Colon (tissue), 2 donors: ENCODE results near the gene MT1E.

Experiments
- FAIRE-seq: peaks from 2 replicates; lab custom pipeline; 2012; peaks lifted over from hg19 to GRCh38; lab: Jason Lieb, UNC
- donor health status: control.
- donor health status: control.

Gene MT1E

DNA sequence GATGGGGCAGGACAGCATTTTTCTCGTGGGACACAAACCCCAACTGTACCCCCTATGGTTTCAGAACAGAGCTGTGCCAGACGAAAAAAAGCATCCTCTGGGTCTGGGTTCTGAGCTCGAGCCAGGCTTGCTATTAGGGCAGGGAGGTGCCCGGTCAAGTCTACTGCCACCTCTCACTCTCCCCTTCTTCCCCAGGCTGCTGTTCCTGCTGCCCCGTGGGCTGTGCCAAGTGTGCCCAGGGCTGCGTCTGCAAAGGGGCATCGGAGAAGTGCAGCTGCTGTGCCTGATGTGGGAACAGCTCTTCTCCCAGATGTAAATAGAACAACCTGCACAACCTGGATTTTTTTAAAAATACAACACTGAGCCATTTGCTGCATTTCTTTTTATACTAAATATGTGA, 1.1 kb downstream of the MT1E start:
- no peak for FAIRE-seq

DNA sequence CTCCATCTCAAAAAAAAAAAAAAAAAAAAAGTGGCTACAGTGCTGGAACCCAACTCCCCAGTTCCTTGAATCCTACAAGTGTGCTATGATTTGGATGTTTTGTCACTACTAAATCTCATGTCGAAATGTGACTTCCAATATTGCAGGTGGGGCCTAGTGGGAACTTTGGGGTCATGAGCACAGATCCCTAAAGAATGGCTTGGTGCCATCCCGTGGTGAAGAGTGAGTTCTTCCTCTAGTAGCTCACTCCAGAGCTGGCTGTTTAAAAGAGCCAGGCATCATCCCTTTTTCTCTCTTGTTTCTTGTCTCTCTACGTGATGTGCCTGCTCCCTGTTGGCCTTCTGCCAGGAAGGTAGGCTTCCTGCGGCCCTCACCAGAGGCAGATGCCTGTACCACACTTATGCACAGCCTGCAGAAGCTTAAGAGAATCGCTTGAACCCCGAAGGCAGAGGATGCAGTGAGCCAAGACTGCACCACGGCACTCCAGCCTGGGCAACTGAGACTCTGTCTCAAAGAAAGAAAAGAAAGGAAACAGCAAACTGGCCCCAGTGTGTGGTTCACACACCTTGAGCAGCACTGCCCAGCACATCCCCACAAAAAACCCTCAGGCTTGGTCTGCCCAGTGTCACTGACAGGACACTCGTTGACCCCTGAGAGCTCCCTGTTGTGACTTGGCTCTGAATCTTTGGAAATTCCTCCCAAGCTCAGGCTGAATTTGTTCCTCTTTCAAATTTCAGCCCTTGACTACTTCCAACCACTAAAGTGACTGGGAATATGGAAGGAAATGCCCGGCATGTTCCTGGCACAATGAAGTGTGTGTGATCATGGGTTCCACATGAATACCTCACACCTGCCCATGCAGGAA, 3.1 kb downstream of the MT1E start:
- no peak for FAIRE-seq

DNA sequence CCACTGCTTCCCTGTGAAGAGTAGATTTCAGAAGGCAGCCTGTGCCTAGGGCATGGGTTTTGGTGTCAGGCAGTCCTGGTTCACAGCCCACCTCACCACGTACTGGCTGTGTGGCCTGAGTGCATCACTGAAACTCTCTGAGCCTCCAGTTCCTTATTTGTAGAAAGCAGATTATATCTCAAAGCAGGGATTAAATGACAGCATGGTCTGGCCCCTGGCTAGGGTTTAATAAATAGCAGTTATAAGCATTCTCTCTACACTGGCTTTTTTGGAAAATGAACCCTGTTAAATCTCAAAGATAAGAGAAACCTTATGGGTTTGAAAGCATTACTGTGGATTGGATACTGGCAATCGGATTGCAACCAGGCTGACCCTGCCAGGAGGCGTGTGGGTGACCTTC, 4.0 kb downstream of the MT1E start:
- no peak for FAIRE-seq

DNA sequence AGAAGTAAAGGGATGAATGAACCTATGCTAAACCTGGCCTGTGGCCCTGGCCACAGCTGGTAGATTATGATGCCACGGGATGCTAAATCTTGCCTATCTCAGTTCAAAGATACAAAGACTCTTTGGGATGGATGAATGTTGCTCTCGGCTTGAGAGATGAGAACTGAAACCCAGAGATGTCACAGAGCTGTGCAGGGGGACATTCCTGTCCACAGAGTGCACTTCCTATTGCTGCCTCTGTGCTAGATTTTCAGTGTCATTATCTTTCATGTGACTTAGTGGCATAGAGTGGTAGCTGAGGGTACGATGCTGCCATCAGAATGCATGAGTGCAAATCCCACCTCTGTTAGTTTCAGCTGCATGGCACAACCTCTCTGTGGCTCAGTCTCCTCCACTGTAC, 4.6 kb downstream of the MT1E start:
- FAIRE-seq: no peak

DNA sequence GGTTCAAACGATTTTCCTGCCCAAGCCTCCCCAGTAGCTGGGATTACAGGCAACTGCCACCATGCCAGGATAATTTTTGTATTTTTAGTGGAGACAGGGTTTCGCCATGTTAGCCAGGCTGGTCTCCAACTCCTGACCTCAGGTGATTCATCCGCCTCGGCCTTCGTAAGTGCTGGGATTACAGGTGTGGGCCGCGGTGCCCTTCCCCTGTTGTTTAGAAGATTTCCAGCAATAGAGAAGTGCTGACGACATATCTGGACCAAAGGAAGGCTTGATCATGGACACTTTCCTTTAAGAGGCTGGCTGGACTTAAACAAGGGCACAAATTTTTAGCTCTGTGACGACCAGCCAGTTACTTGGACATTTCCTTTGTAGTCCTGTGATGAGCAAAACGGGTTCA, 5.6 kb downstream of the MT1E start:
- FAIRE-seq: no peak

DNA sequence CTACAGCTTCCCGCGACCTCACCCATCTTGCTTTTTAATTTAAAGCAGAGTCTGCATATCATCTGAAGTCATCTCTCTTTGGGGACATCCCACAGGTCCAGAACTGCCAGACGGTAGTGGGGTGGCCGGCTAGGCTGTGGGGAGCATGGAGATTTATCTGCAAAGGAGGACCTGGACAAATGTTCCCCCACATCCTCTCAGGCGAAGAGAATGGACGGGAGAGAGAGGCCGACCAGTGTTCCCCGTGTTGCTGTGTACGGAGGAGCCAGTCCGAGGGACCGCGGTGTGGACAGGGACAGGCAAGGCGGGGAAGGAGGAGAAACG, 6.2 kb downstream of the MT1E start:
- FAIRE-seq: no peak

DNA sequence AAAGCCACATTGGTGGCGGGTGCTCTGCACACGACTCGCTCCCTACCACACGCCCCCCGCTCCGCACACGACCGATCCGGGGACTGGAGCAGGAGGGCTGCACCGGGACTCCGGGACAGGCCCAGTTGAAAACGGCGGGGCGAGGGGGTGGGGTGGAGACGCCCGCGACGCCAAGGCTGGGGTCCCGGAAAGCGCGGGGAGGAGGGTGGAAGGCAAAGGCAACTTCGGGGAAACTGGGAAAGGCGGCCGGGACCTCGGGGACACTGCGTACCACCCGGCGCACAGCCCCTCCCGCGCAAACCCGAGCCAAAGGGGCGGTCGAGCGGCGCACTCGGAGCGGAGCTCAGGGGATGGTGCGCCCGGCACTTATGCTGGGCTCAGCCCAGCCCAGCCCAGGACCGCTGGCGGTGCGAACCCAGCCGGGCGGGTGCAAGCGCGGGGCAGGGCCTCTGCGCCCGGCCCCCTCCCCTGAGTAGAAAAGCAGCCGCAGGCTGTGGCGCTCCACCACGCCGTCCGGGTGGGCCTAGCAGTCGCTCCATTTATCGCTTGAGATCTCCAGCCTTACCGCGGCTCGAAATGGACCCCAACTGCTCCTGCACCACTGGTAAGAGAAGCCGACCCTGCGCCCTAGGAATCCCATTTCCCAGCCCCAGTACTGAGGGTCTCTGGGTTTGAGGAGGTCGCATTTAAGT, 6.7 kb downstream of the MT1E start, which contains the start of gene MT1M:
TSS of gene MT1M (plus strand) at position 504 of the 692 bp plus-strand sequence. CDS start at position 577, 73 bp downstream.
- no peak for FAIRE-seq

DNA sequence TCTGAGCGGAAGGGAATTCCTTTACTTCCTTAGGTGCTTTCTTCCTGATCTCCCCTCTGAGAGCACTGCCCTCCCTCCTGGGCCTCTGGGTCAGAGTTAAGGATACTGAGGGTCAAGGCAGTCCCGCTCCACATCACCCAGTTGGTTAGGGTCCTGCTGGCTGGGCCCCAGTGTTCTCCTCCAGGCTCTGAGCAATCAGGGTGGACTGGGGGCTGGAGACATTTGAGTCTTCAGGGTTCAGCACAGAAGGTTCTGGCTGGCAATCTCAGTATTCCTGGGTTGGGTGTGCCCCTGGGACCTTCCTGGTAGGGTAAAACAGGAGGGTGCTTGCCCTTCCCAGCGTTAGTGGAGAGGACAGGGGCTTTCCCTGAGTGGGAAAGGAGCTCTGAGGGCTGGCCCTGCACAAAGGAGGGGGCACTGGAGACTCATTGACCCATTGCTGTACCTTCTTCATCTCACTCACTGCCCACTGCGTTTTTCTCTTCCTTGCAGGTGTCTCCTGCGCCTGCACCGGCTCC, 7.3 kb downstream of the MT1E start:
- FAIRE-seq: no peak

DNA sequence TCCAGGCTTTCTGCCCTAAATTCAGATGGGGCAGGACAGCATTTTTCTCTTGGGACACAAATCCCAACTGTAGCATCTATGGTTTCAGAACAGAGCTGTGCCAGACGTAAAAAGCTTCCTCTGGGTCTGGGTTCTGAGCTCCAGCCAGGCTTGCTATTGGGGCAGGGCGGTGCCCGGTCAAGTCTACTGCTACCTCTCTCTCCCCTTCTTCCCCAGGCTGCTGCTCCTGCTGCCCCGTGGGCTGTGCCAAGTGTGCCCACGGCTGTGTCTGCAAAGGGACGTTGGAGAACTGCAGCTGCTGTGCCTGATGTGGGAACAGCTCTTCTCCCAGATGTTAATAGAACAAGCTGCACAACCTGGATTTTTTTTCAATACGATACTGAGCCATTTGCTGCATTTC, 8.0 kb downstream of the MT1E start:
- FAIRE-seq: no peak

DNA sequence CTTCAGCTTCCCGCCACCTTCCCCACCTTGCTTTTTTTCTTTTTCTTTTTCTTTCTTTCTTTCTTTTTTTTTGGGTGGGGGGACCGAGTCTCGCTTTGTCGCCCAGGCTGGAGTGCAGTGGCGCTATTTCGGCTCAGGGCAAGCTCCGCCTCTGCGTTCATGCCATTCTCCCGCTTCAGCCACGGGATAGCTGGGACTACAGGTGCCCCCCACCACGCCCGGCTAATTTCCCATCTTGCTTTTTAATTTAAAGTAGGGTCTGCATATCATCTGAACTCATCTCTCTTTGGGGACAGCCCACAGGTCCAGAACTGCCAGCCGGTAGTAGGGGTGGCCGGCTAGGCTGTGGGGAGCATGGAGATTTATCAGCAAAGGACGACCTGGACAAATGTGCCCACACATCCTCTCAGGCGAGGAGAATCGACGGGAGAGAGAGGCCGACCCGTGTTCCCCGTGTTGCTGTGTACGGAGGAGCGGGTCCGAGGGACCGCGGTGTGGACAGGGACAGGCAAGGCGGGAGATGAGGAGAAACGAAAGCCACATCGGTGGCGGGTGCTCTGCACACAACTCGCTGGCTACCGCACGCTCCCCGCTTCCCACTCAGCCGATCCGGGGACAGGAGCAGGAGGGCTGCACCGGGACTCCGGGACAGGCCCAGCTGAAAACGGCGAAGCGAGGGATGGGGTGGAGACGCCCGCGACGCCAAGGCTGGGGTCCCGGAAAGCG, 9.3 kb downstream of the MT1E start:
- FAIRE-seq: no peak

DNA sequence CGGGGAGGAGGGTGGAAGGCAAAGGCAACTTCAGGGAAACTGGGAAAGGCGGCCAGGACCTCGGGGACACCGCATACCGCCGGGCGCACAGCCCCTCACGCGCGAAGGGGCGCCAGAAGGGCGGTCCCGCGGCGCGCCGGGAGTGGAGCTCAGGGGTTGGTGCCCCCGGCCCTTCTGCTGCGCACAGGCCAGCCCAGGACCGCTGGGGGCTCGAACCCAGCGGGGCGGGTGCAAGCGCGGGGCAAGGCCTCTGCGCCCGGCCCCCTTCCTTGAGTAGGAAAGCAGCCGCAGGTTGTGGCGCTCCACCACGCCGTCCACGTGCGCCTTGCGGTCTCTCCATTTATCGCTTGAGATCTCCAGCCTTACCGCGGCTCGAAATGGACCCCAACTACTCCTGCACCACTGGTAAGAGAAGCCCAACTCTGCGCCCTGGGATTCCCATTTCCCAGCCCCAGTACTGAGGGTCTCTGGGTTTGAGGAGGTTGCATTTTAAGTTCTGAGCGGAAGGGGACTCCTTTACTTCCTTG, 9.9 kb downstream of the MT1E start:
- FAIRE-seq: no peak

DNA sequence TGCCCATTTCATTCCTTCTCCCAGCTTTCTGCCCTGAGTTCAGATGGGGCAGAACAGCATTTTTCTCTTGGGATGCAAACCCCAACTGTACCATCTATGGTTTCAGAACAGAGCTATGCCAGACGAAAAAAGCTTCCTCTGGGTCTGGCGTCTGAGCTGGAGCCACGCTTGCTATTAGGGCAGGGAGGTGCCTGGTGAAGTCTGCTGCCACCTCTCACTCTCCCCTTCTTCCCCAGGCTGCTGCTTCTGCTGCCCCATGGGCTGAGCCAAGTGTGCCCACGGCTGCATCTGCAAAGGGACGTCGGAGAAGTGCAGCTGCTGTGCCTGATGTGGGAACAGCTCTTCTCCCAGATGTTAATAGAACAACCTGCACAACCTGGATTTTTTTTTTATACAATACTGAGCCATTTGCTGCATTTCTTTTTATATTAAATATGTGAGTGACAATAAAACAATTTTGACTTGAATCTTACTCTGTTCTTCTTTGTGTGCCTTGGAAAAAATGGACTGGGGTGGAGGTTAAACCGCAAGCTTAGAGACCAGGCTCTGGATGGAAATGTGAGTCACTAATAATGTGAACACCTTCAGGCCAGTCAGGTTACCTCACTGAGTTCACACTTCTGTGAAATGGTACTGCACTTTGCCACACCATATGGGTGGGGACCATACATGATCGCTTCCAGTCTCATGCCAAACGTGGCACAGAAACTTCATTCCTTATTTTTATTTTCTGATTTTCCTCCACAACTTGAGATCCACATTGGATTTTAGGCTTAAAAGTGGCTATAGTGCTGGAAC, 11.2 kb downstream of the MT1E start:
- no peak for FAIRE-seq

DNA sequence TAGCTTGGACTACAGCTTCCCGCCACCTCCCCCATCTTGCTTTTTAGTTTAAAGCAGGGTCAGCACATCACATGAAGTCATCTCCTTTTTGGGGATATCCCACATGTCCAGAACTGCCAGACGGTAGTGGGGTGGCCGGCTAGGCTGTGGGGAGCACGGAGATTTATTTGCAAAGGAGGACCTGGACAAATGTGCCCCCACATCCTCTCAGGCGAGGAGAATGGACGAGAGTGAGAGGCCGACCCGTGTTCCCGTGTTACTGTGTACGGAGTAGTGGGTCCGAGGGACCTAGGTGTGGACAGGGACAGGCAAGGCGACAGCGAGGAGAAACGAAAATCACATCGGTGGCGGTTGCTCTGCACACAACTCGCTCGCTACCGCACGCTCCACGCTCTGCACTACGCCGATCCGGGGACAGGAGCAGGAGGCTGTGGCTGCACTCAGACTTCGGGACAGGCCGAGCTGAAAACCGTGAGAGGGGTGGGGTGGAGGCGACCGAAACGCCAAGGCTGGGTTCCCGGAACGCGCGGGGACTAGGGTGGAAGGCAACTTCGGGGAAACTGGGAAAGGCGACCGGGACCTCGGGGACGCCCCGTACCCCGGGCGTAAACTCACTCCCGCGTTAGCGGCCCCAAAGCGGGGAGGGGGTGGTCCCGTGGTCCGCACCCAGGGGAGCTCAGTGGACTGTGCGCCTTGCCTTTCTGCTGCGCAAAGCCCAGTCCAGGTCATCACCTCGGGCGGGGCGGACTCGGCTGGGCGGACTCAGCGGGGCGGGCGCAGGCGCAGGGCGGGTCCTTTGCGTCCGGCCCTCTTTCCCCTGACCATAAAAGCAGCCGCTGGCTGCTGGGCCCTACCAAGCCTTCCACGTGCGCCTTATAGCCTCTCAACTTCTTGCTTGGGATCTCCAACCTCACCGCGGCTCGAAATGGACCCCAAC, 12.5 kb downstream of the MT1E start, which contains the start of gene MT1A:
TSS of gene MT1A (plus strand) at position 853 of the 937 bp plus-strand sequence. CDS start at position 926, 73 bp downstream.
- FAIRE-seq: no peak

DNA sequence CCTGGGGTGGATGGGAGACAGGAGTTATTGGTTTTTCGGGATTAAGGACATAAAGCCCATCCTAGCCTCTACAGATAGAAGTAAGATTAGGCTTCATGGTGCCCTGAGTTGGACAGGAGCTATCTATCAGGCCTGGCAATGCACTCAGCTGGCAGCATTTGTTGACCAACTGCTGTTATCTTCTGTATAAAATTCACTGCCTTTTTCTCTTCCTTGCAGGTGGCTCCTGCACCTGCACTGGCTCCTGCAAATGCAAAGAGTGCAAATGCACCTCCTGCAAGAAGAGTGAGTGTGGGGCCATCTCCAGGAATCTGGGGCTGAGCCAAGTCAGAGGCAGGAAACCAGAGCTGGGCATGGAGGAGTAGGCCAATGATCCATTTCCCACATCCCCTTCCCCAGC, 13.5 kb downstream of the MT1E start:
- FAIRE-seq: no peak

DNA sequence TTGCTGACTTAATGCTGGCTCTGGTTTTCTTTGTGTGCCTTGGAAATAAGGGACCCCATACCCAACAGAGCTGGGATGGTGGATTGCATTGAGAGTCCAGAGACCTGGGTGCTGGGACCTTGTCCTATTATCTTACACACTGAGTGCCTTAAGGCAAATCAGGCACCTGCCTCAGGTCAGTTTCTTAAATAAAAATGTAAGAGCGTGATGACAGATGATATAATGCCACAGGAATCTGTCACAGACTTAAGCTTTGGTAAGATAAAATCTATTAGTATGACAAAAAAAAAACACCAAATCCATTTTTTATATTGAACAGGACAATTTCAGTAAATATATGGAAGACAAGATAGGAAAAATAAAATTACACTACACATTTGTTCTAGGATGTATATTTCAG, 14.5 kb downstream of the MT1E start:
- no peak for FAIRE-seq

DNA sequence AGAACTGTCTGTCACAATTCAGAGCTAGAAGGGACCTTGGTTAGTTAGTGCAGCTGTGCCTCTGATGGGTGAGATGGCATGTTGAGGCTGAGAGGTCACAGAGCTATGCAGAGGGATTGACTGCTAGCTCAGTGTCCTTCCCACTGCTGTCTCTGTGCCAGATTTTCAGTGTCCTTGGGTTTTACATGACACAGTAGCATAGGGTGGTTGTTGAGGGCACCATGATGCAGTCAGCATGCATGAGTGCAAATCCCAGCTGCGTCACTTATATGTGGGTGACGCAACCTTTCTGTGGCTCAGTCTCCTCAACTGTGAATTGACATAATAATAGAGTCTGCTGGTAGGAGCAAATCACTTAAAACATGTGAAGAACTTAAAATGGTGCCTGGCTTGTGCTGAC, 15.6 kb downstream of the MT1E start:
- FAIRE-seq: no peak

DNA sequence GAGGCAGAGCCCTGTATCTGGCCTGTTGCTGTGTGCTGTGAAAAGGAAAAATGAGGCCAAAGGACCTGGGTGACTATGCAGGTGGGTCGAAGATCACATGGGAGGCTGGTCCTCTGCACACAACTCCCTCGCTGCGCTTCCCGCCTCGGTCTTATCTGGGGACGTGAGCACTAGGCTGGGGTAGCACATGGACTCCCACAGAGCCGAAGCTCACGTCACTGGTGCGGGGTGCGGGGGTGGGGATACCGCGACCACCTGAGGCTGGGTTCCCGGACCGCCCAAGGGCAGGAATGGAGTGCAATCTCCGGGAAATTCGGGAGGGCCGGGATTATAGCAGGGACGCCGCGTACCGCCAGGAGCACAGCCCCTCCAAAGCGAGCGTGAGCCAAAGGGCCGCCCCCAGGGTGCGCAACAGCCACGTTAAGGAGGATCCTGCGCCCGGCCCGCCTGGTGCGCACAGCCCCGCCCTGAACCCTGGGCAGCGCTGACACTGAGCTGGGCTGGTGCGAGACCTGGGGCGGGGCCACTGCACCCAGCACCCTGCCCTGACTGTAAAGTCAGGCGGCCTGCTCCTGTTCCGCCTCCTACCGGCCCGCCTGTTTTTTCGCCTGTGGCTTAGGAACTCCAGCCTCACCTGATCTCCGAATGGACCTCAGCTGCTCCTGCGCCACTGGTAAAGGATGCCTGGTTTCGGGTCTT, 17.6 kb downstream of the MT1E start:
- no peak for FAIRE-seq

DNA sequence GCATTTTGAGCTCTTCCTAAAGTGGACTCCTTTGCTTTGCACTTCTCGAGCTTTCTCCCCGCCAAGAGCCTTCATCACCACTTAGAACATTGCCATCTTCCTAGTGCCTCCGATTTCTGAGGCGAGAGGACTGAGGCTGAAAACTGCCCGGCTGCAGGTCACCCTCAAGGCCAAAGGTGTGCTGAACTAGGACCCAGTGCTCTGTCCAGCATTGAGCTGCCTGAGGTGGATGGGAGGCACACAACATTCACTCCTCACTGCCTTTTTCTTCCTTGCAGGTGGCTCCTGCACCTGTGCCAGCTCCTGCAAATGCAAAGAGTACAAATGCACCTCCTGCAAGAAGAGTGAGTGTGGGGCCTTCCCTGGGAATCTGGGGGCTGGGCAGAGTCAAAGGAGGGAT, 18.3 kb downstream of the MT1E start:
- no peak for FAIRE-seq

DNA sequence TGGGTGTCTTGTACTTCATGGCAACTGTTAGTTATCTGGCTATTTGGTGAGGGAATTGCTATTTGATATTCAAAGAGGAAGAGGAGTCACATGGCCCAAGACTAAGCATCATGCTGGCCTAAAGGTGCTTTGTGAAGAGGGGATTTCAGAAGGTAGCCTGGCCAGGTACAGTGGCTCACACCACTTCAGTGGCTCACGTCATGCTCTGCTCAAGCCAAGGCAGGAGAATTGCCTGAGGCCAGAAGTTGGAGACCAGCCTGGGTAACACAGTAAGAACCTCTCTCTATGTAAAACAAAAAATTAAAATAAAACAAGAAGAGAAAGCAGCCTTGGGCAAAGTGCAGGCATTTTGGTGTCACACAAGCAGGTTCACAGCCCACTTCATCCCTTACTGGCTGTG, 19.7 kb downstream of the MT1E start:
- FAIRE-seq: no peak

DNA sequence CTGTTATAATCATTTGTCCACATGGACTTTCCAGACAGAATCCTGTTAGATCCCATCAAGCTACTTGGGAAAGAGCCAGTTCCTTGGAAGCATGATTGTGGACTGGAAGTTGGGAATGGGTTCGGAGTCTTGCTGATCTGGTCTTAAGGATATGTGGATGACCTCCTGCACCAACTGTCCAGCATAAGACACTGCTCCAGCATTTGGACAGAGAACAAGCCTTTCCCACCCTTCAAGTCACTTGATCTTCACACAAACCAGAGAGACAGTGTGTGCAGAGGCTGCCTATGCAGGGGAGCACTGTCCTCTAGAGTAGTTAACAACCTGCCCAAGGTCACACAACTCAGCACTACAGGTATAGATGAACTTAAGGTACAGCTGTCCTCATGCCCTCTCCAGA, 20.3 kb downstream of the MT1E start:
- no peak for FAIRE-seq
